SK-N-SH treated with all-trans-retinoic acid at 6 μM for 48 hours (cell line): ENCODE results near the gene TMED1.

Experiments used
- ATAC-seq: fragments of 200-7000 bp; cut with Tn5 transposase; 3 replicates; pipeline ENCODE4 v1.9.1; 2020; ENCODE audit warnings: mild to moderate bottlenecking, moderate library complexity
- ARNTL ChIP-seq: fragments of 450-650 bp; formaldehyde crosslinking; IDR thresholded peaks from 2 replicates; pipeline ENCODE4 v1.5.0; 2020; ENCODE audit warnings: low read depth, mild to moderate bottlenecking, moderate library complexity, borderline replicate concordance
- BACH2 ChIP-seq: fragments of 250-450 bp; sonication (Bioruptor Pico); IDR thresholded peaks from 2 replicates; pipeline ENCODE4 v1.9.0; 2021; ENCODE audit warnings: mild to moderate bottlenecking, borderline replicate concordance
- CSDC2 ChIP-seq: fragments of 250-450 bp; sonication (Bioruptor Pico); IDR thresholded peaks from 2 replicates; pipeline ENCODE4 v1.5.0; 2020; ENCODE audit warnings: mild to moderate bottlenecking, moderate library complexity
- ESRRG ChIP-seq: fragments of 250-450 bp; sonication (Bioruptor Pico); IDR thresholded peaks from 2 replicates; pipeline ENCODE4 v1.6.1; 2021; ENCODE audit warnings: mild to moderate bottlenecking
- OSR1 ChIP-seq: fragments of 250-450 bp; sonication (Bioruptor Pico); IDR thresholded peaks from 2 replicates; pipeline ENCODE4 v1.8.0; 2022; ENCODE audit warnings: moderate library complexity, mild to moderate bottlenecking, inconsistent platforms
- PPARA ChIP-seq: fragments of 250-450 bp; sonication (Bioruptor Pico); IDR thresholded peaks from 2 replicates; pipeline ENCODE4 v1.5.0; 2020; ENCODE audit warnings: mild to moderate bottlenecking, borderline replicate concordance
- SNAI2 ChIP-seq: fragments of 250-450 bp; sonication (Bioruptor Pico); IDR thresholded peaks from 2 replicates; pipeline ENCODE4 v1.5.0; 2020; ENCODE audit warnings: mild to moderate bottlenecking, moderate library complexity
- TCF4 ChIP-seq: fragments of 250-450 bp; sonication (Bioruptor Pico); IDR thresholded peaks from 2 replicates; pipeline ENCODE4 v1.8.0; 2021; ENCODE audit warnings: mild to moderate bottlenecking, moderate library complexity, borderline replicate concordance
- TOX ChIP-seq: fragments of 250-450 bp; sonication (Bioruptor Pico); IDR thresholded peaks from 2 replicates; pipeline ENCODE4 v1.8.0; 2021; ENCODE audit warnings: mild to moderate bottlenecking, moderate library complexity, borderline replicate concordance
- ZFP3 ChIP-seq: fragments of 250-450 bp; sonication (Bioruptor Pico); IDR thresholded peaks from 2 replicates; pipeline ENCODE4 v1.5.0; 2020; ENCODE audit warnings: mild to moderate bottlenecking, moderate library complexity
- ZFP30 ChIP-seq: fragments of 450-650 bp; formaldehyde crosslinking; IDR thresholded peaks from 2 replicates; pipeline ENCODE4 v1.5.0; 2022; ENCODE audit warnings: mild to moderate bottlenecking, moderate library complexity
- ZNF565 ChIP-seq: fragments of 450-650 bp; formaldehyde crosslinking; conservative IDR thresholded peaks from 2 replicates; pipeline ENCODE4 v1.5.0; 2020; ENCODE audit warnings: low read depth, mild to moderate bottlenecking, moderate library complexity
- ZNF8 ChIP-seq: fragments of 450-650 bp; formaldehyde crosslinking; IDR thresholded peaks from 2 replicates; pipeline ENCODE4 v1.5.0; 2020; ENCODE audit warnings: mild to moderate bottlenecking, moderate library complexity
- TF ChIP-seq, protein P1 (sequence below): fragments of 250-450 bp; sonication (Bioruptor Pico); IDR thresholded peaks from 2 replicates; pipeline ENCODE4 v1.8.0; 2020; ENCODE audit warnings: mild to moderate bottlenecking, moderate library complexity, borderline replicate concordance
- TF ChIP-seq, protein P2 (sequence below): fragments of 250-450 bp; sonication (Bioruptor Pico); IDR thresholded peaks from 2 replicates; pipeline ENCODE4 v1.5.0; 2020; ENCODE audit warnings: mild to moderate bottlenecking, moderate library complexity
- TF ChIP-seq, protein P3 (sequence below): fragments of 250-450 bp; sonication (Bioruptor Pico); IDR thresholded peaks from 2 replicates; pipeline ENCODE4 v1.5.1; 2020; ENCODE audit warnings: low read depth, mild to moderate bottlenecking, moderate library complexity
- TF ChIP-seq, protein P4 (sequence below): fragments of 250-450 bp; sonication (Bioruptor Pico); IDR thresholded peaks from 2 replicates; pipeline ENCODE4 v1.8.0; 2021; ENCODE audit warnings: low read depth, mild to moderate bottlenecking, moderate library complexity, borderline replicate concordance

TMED1 gene

DNA sequence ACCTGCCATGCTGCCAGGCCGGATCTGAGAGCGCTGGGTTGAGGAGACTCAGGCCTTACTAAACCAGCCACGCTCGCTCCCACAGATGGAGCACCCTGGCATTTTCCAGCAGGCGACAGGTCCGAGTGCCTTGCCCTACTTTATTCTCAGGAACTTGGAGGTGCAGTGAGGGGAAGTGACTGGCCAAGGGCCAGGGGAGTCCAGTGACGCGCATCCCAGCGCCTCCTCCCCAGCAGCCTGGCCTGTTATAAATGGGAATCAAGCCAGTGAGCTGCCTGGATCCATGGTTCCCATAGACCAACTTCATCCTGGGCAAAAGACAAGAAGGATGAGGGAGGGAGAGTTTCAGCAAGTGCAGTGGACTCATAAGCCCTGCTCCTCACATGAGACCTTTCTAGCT, 35.5 kb downstream of the TMED1 start:
- no peak for ATAC-seq
- TF ChIP-seq ZFP30 (CRISPR knock-in tag) = no peak
- no peak for TF ChIP-seq PPARA
- TF ChIP-seq ZNF565 (CRISPR knock-in tag) = no peak
- no peak for TF ChIP-seq CSDC2 (CRISPR knock-in tag)

DNA sequence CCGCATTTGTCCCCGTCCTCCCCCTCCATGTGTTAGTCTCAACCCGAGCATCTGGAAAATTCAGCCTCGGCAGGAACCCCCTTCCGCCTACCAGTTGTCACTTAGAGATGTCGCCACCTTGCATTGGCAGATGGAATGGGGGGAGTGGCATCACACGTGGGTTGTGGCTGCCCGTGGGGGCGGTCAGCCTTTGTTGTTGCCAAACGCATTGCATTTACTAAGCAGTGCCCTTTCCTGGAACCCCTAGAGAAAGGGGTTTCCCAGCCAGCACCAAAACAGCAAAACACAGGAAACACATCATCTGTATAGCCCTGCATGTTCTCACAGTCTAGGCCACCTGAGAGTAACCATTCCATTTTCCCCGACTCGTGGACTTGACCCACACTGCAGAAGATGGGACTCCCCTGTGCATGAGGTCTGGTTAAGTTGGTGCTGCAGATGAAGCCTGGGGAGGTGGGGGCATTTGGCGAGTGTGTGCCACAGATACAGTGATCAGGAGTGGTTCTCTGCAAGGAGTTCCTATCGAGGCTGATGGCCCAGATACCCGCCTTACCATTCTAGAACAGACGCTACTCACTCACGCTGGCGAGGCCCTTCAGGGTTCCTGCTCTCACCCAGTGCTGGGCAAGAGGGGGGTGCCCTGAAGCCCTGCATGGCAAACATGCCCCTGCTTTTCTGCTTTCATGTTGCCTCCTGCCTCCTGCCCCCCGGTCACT, 38.3 kb downstream of the TMED1 start:
- no peak for TF ChIP-seq PPARA
- TF ChIP-seq, all 23 proteins: peak for 0

DNA sequence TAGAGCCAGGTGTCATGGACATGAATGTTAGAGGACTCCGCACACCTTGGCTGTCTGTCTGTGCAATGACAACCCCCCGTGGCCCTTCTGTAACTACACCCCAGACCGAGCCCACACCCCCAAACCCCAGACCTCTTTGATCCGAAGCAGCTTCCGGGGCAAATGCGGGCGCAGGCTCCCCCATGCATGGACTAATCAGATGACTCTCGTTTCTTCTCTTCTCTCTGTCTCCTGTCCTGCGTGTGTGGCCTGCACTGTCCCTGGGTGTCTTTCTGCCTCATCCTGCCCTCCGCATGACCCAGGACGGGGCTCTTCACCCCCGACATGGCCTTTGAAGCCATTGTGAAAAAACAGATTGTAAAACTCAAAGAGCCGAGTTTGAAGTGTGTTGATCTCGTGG, 38.9 kb downstream of the TMED1 start:
- no peak for TF ChIP-seq ARNTL (CRISPR knock-in tag)
- ATAC-seq = no peak

More for the DNA sequence above, 38.3 kb downstream of the TMED1 start:
- ATAC-seq = no peak

DNA sequence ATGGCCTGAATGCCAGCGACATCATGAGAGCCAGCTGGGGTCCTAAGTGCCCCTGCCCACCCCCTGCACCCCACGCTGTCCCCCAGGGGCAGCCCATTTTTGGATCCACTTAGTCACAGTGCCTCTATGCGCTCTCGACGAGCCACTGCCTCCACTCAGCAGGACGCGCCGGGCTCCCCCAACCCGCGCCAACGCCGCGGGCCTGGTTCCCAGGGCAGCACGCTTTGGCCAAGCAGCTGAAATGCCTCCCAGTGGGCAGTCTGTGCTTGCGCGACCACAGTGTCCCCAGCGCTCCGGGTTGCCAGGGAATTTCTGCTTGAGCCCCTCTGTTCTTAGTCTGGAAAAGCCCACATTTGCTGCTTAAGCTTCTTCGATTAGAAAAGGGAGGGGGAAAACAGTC, 39.4 kb downstream of the TMED1 start:
- TF ChIP-seq ZFP3 (CRISPR knock-in tag) (no peak), TCF4 (CRISPR knock-in tag) (no peak), TOX (CRISPR knock-in tag) (no peak), ZFP30 (CRISPR knock-in tag) (no peak), SNAI2 (CRISPR knock-in tag) (no peak), CSDC2 (CRISPR knock-in tag) (no peak)
- TF ChIP-seq, protein P1, sequence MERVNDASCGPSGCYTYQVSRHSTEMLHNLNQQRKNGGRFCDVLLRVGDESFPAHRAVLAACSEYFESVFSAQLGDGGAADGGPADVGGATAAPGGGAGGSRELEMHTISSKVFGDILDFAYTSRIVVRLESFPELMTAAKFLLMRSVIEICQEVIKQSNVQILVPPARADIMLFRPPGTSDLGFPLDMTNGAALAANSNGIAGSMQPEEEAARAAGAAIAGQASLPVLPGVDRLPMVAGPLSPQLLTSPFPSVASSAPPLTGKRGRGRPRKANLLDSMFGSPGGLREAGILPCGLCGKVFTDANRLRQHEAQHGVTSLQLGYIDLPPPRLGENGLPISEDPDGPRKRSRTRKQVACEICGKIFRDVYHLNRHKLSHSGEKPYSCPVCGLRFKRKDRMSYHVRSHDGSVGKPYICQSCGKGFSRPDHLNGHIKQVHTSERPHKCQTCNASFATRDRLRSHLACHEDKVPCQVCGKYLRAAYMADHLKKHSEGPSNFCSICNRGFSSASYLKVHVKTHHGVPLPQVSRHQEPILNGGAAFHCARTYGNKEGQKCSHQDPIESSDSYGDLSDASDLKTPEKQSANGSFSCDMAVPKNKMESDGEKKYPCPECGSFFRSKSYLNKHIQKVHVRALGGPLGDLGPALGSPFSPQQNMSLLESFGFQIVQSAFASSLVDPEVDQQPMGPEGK (CRISPR knock-in tag) = no peak
- TF ChIP-seq, protein P2, sequence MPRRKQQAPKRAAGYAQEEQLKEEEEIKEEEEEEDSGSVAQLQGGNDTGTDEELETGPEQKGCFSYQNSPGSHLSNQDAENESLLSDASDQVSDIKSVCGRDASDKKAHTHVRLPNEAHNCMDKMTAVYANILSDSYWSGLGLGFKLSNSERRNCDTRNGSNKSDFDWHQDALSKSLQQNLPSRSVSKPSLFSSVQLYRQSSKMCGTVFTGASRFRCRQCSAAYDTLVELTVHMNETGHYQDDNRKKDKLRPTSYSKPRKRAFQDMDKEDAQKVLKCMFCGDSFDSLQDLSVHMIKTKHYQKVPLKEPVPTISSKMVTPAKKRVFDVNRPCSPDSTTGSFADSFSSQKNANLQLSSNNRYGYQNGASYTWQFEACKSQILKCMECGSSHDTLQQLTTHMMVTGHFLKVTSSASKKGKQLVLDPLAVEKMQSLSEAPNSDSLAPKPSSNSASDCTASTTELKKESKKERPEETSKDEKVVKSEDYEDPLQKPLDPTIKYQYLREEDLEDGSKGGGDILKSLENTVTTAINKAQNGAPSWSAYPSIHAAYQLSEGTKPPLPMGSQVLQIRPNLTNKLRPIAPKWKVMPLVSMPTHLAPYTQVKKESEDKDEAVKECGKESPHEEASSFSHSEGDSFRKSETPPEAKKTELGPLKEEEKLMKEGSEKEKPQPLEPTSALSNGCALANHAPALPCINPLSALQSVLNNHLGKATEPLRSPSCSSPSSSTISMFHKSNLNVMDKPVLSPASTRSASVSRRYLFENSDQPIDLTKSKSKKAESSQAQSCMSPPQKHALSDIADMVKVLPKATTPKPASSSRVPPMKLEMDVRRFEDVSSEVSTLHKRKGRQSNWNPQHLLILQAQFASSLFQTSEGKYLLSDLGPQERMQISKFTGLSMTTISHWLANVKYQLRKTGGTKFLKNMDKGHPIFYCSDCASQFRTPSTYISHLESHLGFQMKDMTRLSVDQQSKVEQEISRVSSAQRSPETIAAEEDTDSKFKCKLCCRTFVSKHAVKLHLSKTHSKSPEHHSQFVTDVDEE (CRISPR knock-in tag) = no peak
- TF ChIP-seq, protein P3, sequence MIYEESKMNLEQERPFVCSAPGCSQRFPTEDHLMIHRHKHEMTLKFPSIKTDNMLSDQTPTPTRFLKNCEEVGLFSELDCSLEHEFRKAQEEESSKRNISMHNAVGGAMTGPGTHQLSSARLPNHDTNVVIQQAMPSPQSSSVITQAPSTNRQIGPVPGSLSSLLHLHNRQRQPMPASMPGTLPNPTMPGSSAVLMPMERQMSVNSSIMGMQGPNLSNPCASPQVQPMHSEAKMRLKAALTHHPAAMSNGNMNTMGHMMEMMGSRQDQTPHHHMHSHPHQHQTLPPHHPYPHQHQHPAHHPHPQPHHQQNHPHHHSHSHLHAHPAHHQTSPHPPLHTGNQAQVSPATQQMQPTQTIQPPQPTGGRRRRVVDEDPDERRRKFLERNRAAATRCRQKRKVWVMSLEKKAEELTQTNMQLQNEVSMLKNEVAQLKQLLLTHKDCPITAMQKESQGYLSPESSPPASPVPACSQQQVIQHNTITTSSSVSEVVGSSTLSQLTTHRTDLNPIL (CRISPR knock-in tag) = no peak
- ATAC-seq = no peak

DNA sequence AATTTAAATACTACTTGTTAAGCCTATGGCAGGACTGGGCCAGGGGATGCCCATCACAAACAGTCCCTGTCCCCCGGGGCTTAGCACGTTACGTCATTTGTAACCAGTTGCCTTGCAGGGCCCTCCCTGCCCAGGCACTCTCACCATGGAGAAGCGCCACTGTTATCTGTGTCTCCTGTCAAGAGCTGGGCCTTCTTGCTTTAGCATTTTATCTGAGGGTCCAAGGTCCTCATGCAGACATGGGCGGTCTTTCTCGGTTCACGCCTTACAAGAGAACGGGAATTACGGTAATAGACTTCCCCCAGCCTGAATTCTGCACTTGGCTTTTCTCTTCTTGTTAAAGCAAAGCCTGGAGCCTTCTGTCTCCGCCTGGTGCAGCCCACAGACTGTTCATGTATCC, 46.1 kb downstream of the TMED1 start:
- no peak for ATAC-seq
- no peak for TF ChIP-seq PPARA

DNA sequence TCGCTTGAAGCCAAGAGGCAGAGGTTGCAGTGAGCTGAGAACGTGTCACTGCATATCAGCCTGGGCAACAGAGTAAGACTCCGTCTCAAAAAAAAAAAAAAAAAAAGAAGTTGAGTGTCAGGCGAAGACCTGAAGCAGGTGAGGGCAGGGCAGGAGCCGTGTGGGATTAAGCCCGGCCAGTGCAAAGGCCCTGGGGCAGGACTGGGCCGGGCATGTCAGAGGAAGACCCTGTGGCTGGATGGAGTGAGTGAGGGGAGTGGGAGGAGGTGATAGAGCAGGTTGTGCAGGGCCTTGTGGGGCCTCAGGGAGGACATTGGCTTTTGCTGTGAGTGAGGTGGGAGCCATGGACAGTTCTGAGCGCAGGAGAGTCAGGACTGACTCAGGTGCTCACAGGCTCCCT, 47.9 kb downstream of the TMED1 start:
- ATAC-seq = no peak

More for the DNA sequence above, 47.9 kb downstream of the TMED1 start:
- TF ChIP-seq BACH2 (CRISPR knock-in tag) (no peak), ESRRG (CRISPR knock-in tag) (no peak), TOX (CRISPR knock-in tag) (no peak), OSR1 (CRISPR knock-in tag) (no peak), ZNF8 (CRISPR knock-in tag) (no peak)
- TF ChIP-seq, protein P4, sequence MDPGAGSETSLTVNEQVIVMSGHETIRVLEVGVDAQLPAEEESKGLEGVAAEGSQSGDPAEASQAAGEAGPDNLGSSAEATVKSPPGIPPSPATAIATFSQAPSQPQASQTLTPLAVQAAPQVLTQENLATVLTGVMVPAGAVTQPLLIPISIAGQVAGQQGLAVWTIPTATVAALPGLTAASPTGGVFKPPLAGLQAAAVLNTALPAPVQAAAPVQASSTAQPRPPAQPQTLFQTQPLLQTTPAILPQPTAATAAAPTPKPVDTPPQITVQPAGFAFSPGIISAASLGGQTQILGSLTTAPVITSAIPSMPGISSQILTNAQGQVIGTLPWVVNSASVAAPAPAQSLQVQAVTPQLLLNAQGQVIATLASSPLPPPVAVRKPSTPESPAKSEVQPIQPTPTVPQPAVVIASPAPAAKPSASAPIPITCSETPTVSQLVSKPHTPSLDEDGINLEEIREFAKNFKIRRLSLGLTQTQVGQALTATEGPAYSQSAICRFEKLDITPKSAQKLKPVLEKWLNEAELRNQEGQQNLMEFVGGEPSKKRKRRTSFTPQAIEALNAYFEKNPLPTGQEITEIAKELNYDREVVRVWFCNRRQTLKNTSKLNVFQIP (CRISPR knock-in tag) = no peak
